MV-4-11 (cell line): ENCODE data around the gene CASQ1.
A peak's percentile ranks its signal among the peaks of the same experiment; 100 is the strongest.

Experiments used
- DNase-seq: peaks from one replicate; lab custom pipeline; 2025; lab: John Stamatoyannopoulos, UW

CASQ1 gene

DNA sequence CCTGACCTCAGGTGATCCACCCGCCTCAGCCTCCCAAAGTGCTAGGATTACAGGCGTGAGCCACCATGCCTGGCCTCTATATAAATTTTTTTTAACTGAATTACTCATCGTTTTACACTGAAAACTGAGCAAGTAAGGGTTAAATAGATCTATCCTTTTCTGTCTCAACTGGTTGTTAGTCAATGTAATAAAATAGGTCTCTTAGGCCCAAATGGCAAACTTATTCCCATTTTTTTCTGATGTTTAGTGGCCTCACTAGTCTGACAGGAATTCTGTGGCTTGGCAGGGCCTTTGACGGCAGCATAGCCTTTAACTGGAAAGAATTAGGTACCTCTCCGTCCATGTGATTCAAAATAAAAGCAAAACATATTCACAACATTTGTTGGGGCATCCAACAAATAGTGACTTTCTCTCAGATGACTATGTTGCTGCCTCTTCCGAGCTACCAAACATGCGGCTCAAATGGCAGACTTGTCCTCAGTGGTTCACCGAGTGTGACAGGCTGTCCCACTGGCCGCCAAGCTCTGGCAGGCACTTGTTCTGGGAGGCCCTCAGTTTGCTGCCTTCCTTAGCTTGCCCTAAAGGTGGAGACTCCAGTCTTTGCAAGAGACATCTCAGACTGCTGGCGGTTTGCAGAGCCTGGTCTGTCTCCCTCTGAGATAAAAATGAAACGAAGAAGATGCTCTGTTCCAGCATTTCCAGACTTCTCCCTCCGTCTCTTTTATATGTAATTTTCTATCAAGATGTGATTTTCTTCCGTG lies 21.6 kb upstream of the CASQ1 start:
- DNase-seq = peak; percentile 19

DNA sequence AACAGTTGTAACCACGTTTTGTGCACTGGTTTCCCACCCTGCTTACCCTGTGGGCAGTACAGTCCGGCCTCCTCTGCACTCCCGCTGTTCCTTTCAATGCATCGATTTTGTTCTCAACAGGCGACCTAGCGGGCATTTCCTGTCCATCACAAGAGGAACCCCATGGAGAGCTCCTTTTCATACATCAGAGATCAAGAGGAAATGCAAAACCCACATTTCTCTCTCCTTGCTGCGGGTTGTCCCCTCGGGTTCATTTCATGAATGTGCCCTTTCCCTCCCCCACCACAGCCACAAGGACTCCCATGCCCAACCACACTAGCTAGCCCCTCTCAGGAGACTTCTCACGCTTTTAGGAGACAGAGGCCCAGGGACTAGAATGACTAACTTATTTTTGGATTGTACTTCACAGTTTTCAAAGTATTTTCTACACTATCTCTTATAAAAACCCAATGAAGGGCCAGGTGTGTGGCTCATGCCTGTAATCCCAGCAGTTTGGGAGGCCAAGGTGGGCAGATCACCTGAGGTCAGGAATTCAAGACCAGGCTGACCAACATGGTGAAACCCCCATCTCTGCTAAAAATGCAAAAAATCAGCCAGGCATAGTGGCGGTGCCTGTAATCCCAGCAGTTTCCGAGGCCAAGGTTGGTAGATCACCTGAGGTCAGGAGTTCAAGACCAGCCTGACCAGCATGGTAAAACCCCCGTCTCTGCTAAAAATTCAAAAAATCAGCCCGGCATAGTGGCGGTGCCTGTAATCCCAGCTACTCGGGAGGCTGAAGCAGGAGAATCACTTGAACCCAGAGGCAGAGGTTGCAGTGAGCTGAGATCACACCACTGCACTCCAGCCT lies 20.6 kb upstream of the CASQ1 start:
- DNase-seq = peak; percentile 81

DNA sequence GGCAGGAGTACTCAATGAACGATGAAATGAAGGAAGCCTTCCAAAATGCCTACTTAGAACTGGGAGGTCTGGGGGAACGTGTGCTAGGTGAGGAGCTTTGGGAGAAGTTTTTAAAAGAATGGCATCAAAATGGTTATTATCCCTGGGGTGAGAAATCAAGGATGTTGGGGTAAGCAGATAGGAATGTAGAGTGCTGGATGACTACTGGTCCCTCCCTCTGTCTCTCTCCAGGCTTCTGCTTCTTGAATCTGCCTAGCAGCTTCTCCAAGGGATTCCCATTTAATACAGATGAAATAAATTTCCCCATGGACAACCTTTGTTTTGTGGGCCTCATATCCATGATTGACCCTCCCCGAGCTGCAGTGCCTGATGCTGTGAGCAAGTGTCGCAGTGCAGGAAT lies 19.0 kb upstream of the CASQ1 start:
- no peak for DNase-seq

DNA sequence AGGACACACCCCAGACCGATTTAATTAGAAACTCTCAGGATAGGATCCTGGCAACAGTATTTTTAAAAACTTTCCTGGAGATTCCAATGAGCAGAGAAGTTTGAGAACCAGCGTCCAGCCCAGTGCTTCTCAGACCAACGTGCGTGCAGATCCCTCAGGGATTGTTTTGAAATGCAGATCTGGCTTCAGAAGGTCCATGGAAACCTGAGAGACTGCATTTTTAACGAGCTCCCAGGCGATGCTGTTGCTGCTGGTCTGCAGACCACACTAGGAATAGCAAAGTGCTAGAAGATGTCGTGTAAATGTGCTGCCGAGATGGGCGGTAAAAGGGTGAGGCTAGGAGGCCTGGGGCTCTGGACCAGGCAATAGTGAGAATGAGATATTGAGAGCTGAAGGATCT lies 18.4 kb upstream of the CASQ1 start:
- DNase-seq = no peak

DNA sequence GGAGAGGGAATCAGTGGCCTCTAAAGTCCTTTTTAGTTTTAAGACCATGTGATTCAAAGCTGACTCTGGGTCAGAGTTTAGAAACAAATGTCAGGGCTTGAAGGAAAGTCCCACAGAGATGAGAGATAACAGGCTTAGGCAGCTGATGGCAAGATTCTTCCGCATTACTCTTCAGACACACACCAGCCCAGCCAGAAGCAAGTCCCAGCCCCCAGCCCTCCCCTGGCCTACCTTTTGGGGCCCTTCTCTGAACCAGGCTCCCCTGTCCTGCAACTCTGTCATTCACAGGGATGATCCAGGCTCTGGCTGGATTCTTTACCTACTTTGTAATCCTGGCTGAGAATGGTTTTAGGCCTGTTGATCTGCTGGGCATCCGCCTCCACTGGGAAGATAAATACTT lies 13.1 kb upstream of the CASQ1 start:
- DNase-seq = no peak

DNA sequence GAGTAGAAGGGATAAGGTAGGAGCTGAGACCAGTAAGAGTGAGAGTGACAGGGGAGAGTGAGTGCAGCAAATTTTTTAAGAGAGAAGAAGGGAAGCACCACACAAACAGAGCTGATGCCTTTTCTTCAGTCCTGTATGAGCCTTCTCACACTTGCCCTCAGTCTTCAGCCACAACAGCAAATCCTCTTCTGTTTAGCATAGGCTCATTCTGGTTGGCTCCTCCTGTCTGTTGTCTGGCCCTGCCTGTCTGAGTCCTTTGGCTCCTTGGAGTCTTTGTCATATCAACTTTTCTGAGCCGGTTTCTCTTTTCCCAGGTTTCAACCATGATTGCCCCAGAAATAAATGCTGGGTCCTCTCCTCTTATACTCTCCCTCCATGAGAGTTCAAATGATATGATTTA lies 12.7 kb upstream of the CASQ1 start:
- DNase-seq = no peak

DNA sequence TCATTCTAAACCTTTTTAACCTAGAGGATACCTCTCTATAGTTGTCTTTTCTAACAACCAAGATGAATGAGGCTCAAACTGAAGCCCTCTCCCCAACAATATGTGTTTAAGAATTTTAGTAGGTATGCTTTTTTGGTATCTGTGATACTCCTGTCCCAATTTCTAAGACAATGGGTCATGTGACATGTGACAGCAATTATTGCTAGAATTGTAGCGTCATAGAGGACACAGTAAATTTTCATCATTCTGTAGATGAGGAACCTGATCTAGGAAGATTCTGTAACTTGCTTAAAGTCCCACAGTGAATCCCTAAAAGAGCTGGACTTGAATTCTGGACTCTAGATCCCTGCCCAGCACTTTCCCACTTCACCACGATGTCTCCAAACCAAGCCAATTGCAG lies 11.6 kb upstream of the CASQ1 start:
- DNase-seq = no peak

DNA sequence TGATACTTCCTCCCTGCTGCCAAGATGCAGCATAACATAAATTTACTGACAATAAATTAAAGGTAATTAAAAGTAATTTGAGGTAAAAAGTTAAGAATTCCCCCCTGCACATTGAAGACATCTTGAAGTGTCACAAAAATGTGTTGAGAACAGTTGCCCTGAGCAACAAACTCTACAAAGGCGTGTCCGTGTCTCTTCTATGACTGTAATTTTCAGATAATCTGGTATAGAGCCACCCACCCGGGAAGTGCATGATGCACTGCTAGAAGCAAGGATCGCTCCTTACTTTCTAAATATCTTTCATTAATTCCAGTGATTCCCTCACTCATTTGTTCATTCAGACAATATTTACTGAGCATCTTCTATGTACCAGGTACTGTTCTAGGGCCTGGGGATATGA lies 11.0 kb upstream of the CASQ1 start:
- no peak for DNase-seq

DNA sequence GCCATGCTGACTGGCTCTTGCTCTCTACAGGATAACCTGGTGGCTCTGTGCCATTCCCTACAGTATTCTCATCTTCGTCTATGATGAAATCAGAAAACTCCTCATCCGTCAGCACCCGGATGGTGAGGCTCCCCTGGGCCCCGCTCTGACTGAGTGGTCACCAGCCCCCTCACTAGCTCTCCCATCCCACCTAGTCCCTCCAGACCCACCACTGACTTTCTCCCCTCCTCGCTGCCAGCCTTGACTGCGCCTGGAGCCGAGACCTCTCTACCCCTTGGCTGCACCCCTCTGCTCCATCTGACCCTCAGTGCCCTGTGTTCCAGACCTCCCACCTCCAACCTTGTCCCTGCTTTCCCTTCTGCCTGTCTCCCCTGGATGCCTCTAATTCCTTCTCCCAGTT lies 4.1 kb upstream of the CASQ1 start:
- no peak for DNase-seq

DNA sequence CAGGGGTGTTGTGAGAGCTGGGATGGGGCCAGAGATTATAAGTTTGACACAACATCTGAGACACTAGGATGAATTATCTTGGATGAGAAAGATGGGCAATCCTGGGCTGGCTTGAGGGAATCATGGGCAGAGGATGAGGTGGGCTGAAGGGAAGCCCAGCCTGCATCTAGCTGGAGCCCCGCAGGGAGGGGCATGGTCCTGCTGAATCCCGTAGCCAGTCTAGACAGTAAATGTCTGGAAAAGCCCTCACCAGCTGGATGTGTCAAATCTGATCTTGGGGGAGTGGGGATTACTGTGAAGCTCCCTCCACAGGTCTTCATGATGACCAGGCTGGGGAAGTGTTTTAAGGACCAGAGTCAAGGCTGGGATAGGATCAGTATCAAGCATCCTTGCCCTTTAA lies 3.6 kb upstream of the CASQ1 start:
- no peak for DNase-seq

DNA sequence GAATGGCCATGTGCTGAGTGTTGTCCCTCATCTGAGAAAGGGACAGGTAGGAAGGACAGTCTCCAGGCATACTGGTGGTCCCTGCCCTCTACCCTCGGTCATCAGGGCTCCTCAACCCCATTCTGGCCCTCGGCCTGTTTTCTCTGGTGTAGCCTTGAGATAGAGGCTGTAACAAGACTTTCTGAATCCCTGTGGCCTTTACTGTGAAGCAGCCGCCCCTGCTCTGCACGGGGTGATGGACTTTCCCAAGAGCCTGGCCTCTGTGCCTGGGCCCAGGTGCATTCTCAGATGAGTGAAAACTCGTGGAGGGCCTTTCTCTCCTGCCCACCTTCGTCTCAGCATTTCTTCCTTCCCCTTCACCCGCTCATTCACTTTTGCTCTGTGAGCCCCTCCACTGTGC lies 3.0 kb upstream of the CASQ1 start:
- no peak for DNase-seq

DNA sequence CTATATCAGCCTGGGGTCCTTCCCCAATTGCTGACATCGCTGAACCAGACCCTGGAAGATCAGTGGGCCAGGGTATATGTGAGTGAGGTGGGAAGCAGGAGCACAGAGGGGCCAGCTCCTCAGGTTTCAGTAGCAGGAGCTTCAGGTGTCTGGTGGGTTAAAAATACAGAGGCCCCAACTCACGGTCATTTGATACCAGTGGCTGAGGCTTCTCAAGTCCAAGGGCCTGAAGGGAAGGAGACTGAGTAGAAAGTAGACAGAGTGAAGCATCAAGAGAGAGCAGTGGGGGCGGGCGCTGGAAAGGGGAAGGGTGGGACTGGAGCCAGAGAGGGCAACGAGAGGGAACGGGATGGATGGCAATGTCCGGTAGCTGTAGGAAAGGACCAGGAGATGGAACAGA lies 2.0 kb upstream of the CASQ1 start:
- DNase-seq = no peak

DNA sequence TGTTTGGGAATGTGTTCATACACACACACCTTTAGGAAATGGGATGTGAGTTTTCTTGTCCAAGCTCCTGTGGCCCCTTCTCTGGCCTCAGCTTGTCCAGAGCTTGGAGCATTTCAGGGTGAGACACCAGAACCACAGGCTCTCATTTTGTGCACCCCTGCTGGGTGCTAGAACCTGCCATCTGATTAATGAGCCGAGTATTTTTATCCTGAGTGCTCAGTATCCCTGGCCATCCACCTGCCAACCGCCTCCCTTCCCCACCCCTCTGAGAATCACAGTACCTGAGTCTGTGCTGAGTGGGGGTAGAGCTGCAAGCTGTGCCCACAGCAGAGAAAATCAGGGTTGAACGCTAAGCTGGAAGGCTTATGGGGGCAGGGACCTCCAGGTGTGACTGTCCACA lies 1.4 kb downstream of the CASQ1 start:
- no peak for DNase-seq

DNA sequence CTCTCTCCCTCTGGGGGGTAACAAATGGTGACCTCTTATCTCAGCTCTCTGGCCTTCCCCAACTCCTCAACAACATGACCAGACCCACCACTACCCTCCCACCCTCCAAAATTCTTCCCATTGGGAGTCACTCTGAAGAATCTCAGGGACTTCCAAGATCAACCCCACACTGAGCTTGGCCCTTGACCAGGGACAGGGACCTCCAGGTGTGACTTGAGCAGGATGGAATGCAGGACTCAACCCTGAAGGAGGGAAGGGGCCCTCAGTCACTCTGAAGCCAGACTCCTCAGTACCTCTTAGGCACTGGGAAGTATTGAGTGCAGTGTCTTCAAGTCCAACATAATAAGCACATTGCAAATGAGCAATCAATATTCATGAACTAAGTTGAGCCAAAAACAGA lies 1.9 kb downstream of the CASQ1 start:
- no peak for DNase-seq

DNA sequence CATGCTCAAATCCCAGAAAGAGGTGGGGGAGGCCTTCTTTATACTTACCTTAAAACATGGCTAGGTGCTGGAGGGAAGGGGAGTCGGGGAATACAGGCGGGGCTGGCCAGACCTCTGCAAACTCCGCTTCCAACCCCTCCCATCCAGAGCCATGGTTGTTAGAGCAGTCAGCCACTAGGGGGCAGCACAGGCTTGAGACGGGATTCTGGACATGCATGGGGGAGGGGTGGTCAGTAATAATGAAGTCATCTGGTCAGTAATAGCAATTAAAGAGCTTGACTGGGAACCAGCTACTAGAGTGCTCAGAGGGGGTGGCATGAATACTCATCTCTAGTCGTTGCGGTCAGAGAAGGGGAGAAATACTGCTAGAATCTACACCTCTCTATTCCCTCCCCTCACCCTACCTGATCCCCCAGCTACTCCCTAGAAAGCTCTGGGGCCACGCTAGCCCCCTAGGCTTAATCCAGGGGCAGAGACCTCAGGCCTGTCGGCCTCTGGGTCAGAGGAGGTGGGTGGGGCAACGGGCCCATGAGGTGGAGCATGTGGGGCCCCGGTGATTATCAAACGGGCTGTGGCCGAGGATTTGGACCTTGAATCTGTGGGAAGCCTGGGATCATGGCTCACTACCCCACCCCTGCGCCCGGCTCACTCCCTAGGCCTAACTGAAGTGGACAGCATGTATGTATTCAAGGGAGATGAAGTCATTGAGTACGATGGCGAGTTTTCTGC lies 2.9 kb downstream of the CASQ1 start:
- peak; percentile 45 for DNase-seq

DNA sequence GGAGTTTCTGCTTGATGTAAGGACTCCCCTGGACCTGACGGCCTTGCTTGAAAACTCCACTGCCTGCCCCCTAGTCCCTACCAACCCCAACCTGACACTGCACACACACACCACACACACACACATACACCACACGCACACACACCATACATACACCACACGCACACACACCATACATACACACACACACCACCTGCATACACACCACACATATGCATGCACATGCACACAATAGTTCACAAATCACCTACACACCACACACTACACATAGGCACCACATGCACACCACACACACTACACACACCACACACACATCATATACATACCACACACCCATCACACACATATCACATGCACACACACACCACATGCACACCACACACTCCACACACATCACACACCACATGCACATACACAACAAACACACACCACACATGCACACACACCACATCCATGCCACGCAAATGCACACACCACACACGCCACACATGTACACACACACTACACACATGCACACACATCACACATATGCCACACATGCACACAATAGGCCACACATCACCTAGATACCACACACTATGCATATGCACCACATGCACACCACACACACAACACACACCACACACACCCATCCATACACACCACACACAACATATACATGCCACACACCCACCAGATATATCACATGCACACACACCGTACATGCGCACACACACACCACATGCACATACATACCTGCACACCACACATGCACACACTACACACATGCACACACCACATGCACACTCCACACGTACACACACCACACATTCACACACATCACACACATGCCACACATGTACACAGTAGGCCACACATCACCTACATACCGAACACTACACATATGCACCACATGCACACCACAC lies 3.7 kb downstream of the CASQ1 start:
- DNase-seq = no peak

DNA sequence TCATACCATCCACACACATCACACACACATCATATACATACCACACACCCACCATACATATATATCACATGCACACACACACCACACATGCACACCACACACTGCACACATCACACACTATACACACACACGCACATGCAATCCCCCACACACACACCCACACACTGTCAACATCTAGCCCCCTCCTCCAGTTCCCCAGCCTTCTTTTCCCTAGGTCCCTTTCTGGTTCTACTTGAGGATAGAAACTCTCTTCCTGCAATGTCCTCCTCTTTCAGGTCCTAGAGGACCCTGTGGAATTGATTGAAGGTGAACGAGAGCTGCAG lies 4.3 kb downstream of the CASQ1 start:
- DNase-seq = no peak

DNA sequence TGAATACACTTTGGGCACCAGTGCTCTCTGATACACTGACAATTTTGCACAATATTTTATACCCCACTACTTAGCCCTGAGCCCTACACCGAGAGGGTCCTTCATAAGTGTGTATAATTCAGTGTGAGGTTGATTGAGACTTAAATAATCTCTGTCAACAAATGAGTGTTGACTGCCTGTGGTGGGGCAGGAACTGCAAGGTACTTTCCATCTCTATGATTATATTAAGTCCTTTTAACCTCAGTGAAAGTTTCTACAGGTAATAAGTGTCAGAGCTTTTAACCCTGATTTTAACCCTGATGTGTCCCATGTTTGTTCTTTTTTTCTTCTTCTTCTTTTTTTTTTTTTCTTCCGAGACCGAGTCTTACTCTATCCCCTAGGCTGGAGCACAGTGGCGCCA lies 5.8 kb downstream of the CASQ1 start:
- DNase-seq = no peak

DNA sequence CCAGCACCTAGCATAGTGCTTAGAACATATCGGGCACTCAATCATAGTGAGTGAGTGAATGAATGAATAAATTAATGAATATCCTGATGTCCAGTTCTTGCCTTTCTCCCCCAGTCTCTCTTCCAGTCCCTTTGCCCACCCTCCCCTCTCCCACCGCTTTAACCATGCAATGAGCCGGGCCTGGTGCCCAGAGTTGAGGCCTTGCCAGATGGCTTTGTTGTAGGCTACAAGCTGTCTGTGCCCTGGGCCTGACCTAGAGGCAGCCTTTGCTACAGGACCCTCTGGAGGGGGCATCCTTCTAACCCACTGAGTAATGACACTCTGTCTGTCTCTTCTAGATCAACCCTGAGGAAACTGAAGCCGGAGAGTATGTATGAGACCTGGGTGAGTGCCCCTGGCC lies 6.9 kb downstream of the CASQ1 start:
- DNase-seq = no peak

DNA sequence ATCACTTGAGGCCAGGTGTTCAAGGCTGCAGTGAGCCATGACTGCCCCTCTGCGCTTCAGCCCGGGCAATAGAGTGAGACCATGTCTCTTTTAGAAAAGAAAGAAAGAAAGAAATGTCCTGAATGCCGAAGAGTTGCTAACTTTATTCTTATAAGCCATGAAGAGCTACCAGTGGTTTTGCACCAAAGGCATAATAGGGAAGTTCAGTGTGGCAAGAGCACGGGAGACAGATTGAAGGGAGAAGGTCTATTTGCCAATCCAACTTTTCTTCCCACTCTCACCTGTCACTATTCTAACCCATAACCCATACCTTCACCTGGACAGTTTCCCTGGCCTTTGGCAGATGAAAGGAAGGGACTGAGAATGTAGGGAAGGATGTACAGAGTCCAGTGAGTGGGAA lies 10.4 kb downstream of the CASQ1 start:
- DNase-seq = peak; percentile 29

DNA sequence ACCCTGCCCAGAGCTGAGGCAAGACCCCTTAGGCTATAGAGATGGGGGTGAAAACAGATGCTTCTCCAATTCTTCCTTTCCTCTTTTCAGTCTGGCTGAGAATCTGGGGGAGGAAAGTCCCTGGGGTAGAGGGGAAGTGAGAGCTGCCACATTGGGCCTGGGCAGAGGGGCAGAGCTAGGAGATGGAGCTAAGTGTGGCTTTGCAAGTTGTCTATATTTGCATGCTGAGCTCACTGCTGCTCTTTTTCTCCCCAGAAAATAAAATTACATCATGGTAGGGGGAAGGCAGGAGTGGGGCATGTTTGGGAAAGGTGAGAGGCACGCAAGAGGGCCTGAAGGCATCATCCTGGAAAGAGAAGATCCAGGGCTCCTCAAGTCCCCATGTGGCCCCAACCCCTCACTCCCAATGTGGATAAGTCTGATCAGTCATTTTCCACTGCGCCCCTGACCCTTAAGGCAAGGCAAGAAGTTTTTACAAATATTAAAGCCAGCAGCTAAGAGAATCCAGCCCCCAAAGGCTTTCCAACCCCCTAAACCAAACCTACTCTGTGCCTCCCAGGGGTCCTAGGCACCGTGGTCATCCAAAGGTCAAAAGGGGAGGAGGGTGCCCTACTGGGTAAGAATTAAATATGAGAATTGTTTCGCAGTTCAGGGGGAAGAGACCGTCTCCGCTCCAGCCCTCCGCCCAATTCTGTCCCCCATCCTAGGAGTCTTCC lies 14.3 kb downstream of the CASQ1 start:
- DNase-seq = peak; percentile 92
